ENCODE measurements around the gene PACS2.

GRCh38 chr14:105388110-105388951 lies 73.8 kb downstream of the PACS2 start:
- TF ChIP-seq CTCF (IDR thresholded peaks at IDR 0.05): no peak
- no peak for TF ChIP-seq POLR2A (IDR thresholded peaks at IDR 0.05)
